Liver (tissue), 9 donors: Measurements from ENCODE around the gene SH3RF3. TPM values are rescaled to one million over a fixed set of nuclear protein-coding genes. Genes with fewer than 3 reads are reported as not detected.
A peak's percentile ranks its signal among the peaks of the same experiment; 100 is the strongest.

ENCODE experiments used
- DNase-seq: peaks from one replicate; pipeline ENCODE4 v3.0.0-alpha.2; 2017; ENCODE audit warnings: low spot score
- H3K27ac ChIP-seq, 2 donors: one replicate each; pipeline ENCODE4 v1.7.0; 2013; ENCODE audit warnings: inconsistent platforms in 2 of 2, low read length in 2 of 2, control low read depth in 1 of 2, low read depth in 1 of 2, mild to moderate bottlenecking in 1 of 2
- H3K27me3 ChIP-seq, 4 donors: one replicate each; pipeline versions ENCODE4 v1.6.1 to v1.7.0; 2013; ENCODE audit warnings: low read length in 3 of 4, inconsistent platforms in 1 of 4, mild to moderate bottlenecking in 1 of 4, moderate library complexity in 1 of 4; ENCODE audit not compliant: control insufficient read depth in 4 of 4, insufficient read depth in 4 of 4
- H3K36me3 ChIP-seq, 4 donors: one replicate each; pipeline versions ENCODE4 v1.6.1 to v1.7.0; 2013; ENCODE audit warnings: low read length in 3 of 4, mild to moderate bottlenecking in 3 of 4, low read depth in 1 of 4, moderate library complexity in 1 of 4; ENCODE audit not compliant: control insufficient read depth in 4 of 4, insufficient read depth in 3 of 4
- H3K4me1 ChIP-seq, 4 donors: one replicate each; pipeline versions ENCODE4 v1.6.1 to v1.7.0; 2013; ENCODE audit warnings: low read length in 3 of 4, mild to moderate bottlenecking in 3 of 4, moderate library complexity in 1 of 4; ENCODE audit not compliant: control insufficient read depth in 4 of 4, insufficient read depth in 4 of 4
- H3K4me3 ChIP-seq, 3 donors: one replicate each; pipeline versions ENCODE4 v1.6.1 to v1.7.0; 2013; ENCODE audit warnings: low read length in 3 of 3, control low read depth in 1 of 3, low read depth in 1 of 3, mild to moderate bottlenecking in 1 of 3
- H3K9ac ChIP-seq, 2 donors: one replicate each; pipeline ENCODE4 v1.7.0; 2013; ENCODE audit warnings: low read length in 2 of 2, mild to moderate bottlenecking in 2 of 2, moderate library complexity in 2 of 2, control low read depth in 1 of 2, low read depth in 1 of 2
- H3K9me3 ChIP-seq, 4 donors: one replicate each; pipeline versions ENCODE4 v1.6.1 to v1.7.0; 2013; ENCODE audit warnings: low read length in 3 of 4; ENCODE audit not compliant: control insufficient read depth in 4 of 4
- CTCF ChIP-seq: fragments of 150-350 bp; IDR thresholded peaks from 2 replicates; pipeline ENCODE4 v1.5.1; 2017; ENCODE audit warnings: improper control_type of control experiment, low read depth, low read length; ENCODE audit not compliant: missing input control
- EGR1 ChIP-seq, 2 donors: IDR thresholded peaks; 2 replicates each; pipeline ENCODE4 v1.6.1; 2016 to 2018; ENCODE audit warnings: antibody characterized with exemption in 2 of 2, low read depth in 2 of 2
- FOXA1 ChIP-seq: IDR thresholded peaks from 2 replicates; pipeline ENCODE4 v1.6.1; 2016; ENCODE audit warnings: antibody characterized with exemption
- FOXA2 ChIP-seq: IDR thresholded peaks from 2 replicates; pipeline ENCODE4 v1.6.1; 2016; ENCODE audit warnings: antibody characterized with exemption
- GABPA ChIP-seq, 2 donors: IDR thresholded peaks in 1 of 2; conservative IDR thresholded peaks in 1 of 2; 2 replicates each; pipeline ENCODE4 v1.6.1; 2016; ENCODE audit warnings: antibody characterized with exemption in 2 of 2, mild to moderate bottlenecking in 1 of 2, moderate library complexity in 1 of 2
- HNF4A ChIP-seq, 2 donors: conservative IDR thresholded peaks; 2 replicates each; pipeline ENCODE4 v1.6.1; 2016; ENCODE audit warnings: antibody characterized with exemption in 2 of 2, mild to moderate bottlenecking in 2 of 2
- HNF4G ChIP-seq: IDR thresholded peaks from 2 replicates; pipeline ENCODE4 v1.6.1; 2016; ENCODE audit warnings: antibody characterized with exemption
- JUND ChIP-seq, 2 donors: IDR thresholded peaks; 2 replicates each; pipeline ENCODE4 v1.6.1; 2016; ENCODE audit warnings: antibody characterized with exemption in 2 of 2
- MAX ChIP-seq: IDR thresholded peaks from 2 replicates; pipeline ENCODE4 v1.6.1; 2016; ENCODE audit warnings: antibody characterized with exemption
- NR2F2 ChIP-seq: IDR thresholded peaks from 2 replicates; pipeline ENCODE4 v1.6.1; 2016; ENCODE audit warnings: antibody characterized with exemption
- RAD21 ChIP-seq, 2 donors: IDR thresholded peaks; 2 replicates each; pipeline ENCODE4 v1.6.1; 2016; ENCODE audit warnings: antibody characterized with exemption in 2 of 2, mild to moderate bottlenecking in 2 of 2
- REST ChIP-seq: IDR thresholded peaks from 2 replicates; pipeline ENCODE4 v1.6.1; 2016; ENCODE audit warnings: antibody characterized with exemption, mild to moderate bottlenecking
- RXRA ChIP-seq, 2 donors: IDR thresholded peaks; 2 replicates each; pipeline ENCODE4 v1.6.1; 2017 to 2018; ENCODE audit warnings: antibody characterized with exemption in 2 of 2, mild to moderate bottlenecking in 1 of 2
- SP1 ChIP-seq: IDR thresholded peaks from 2 replicates; pipeline ENCODE4 v1.6.1; 2018; ENCODE audit warnings: antibody characterized with exemption, mild to moderate bottlenecking
- TAF1 ChIP-seq: conservative IDR thresholded peaks from 2 replicates; pipeline ENCODE4 v1.6.1; 2016; ENCODE audit warnings: antibody characterized with exemption, mild to moderate bottlenecking
- YY1 ChIP-seq: IDR thresholded peaks from 2 replicates; pipeline ENCODE4 v1.6.1; 2016; ENCODE audit warnings: antibody characterized with exemption, mild to moderate bottlenecking
- ZBTB33 ChIP-seq: IDR thresholded peaks from 2 replicates; pipeline ENCODE4 v1.6.1; 2016; ENCODE audit warnings: antibody characterized with exemption
- WGBS: extraction: QIAGEN DNeasy Blood & Tissue Kit; methylation state at CpG from one replicate; pipeline ENCODE4 v1.1.7; 2013; 5-methylcytosine and 5-hydroxymethylcytosine counted together
- polyA plus RNA-seq, 2 donors: library from polyadenylated mRNA; stranded (reverse) in 1 of 2; unstranded in 1 of 2; fragments of 200-250 nt in 1 of 2; fragments of >200 nt in 1 of 2; fragmentation: Nextera tagmentation in 1 of 2; extraction: Ambion mirVana in 1 of 2; gene quantifications; one replicate each; pipeline versions ENCODE4 v1.2.1 to v1.2.3, GENCODE V29; 2013 to 2015
- total RNA-seq, 2 donors: library from RNA; depleted of rRNA; stranded (reverse); fragments of >200 nt; gene quantifications; one replicate each; pipeline ENCODE4 v1.2.3, GENCODE V29; 2014
- TF ChIP-seq, protein P1 (sequence below): IDR thresholded peaks from 2 replicates; pipeline ENCODE4 v1.6.1; 2016; ENCODE audit warnings: antibody characterized with exemption
- donor health status: healthy.
- donor health status: healthy.
- donor health status: healthy.
- donor health status: healthy.
- donor health status: healthy.

The SH3RF3 gene
- total and polyA plus RNA-seq, 4 donors = 0.11 to 1.0 (median 0.54) TPM

DNA sequence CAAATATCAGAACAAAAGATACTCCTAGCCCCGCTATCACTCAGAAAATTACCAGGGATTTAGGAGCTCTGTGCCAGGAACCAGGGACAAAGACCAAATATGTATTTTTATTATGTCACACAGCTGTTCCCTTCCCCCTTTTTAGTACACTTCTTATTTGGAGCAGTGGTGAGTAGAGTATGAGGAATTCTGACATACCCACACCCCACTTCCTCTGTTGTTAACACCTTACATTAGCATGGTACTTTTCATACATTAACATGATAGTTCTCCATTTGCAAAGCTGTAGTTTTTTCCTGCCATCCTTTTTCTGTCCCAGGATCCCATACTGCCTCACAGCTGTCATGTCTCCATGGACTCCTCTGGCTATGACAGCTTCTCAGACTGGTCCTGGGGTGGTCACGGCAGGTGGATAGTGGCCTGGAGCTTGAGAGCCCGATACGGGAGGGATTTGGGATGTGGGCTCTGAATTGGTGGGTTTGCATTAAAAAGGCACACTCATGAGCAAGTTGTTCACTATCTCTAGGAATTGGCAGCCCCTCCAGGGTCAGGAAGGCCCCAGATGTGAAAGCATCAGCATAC, 100.2 kb downstream of the SH3RF3 start (continued):
- no peak for TF ChIP-seq CTCF
- TF ChIP-seq HNF4A (conservative IDR thresholded peaks at IDR 0.05) = no peak
- no peak for TF ChIP-seq EGR1 (IDR thresholded peaks at IDR 0.05; ENCODE audit: low read depth in 2 of 2)
- TF ChIP-seq MAX = no peak
- TF ChIP-seq TAF1 = no peak
- no peak for TF ChIP-seq HNF4G
- no peak for TF ChIP-seq JUND (IDR thresholded peaks at IDR 0.05)
- no peak for TF ChIP-seq FOXA2
- no peak for TF ChIP-seq GABPA (IDR thresholded peaks at IDR 0.05 in 1 of 2, conservative IDR thresholded peaks at IDR 0.05 in 1 of 2)
- TF ChIP-seq, protein P1, sequence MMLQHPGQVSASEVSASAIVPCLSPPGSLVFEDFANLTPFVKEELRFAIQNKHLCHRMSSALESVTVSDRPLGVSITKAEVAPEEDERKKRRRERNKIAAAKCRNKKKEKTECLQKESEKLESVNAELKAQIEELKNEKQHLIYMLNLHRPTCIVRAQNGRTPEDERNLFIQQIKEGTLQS = no peak

GRCh38 chr2:109230941-109231420, 102.0 kb downstream of the SH3RF3 start:
- TF ChIP-seq MAX (no peak), RAD21 (IDR thresholded peaks at IDR 0.05) (peak in 1 of 2 donors; percentile 10)
- peaks cover under 1 to 6% (median 3%) of the 10 kb centered on the region in 4 donors for H3K4me1 ChIP-seq
- no peak overlapping the region for H3K4me3 ChIP-seq
- no peaks in the 10 kb centered on the region for H3K36me3 ChIP-seq
- H3K27ac ChIP-seq = no peak overlapping the region
- H3K9me3 ChIP-seq = no peaks in the 10 kb centered on the region
- WGBS = 57% methylated on average over 7 of the region's 7 CpGs
- no peak overlapping the region for H3K9ac ChIP-seq
- H3K27me3 ChIP-seq = no peaks in the 10 kb centered on the region
- DNase-seq = no peak

DNA sequence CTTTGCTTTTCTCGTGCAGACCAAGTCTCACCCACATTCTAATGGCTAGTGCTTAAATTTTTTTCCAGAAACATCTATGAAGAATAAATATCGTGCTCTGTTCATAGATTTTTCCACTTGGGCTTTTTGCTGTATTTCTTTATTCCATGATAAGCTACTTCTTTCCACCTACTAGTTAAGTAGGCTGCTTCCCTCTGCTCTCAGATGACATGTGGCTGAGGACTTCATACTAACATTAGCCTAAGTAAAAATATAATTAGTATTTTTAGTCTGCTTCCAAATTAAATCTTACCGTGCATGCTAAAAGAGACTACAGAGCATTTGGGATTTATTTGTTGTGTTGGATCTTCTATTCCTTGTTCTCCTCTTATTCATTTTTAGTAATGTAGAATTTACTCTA, 102.4 kb downstream of the SH3RF3 start:
- no peak for DNase-seq
- H3K9me3 ChIP-seq = no peaks in the 10 kb centered on the region
- H3K4me3 ChIP-seq = no peak overlapping the region
- 78% methylated on average over 3 of the region's 3 CpGs for WGBS
- no peaks in the 10 kb centered on the region for H3K27me3 ChIP-seq
- no peaks in the 10 kb centered on the region for H3K36me3 ChIP-seq
- H3K4me1 ChIP-seq = peaks cover 0 to 4% (median under 1%) of the 10 kb centered on the region in 4 donors
- TF ChIP-seq HNF4A (conservative IDR thresholded peaks at IDR 0.05) (no peak), HNF4G (no peak), RXRA (IDR thresholded peaks at IDR 0.05) (no peak), ZBTB33 (no peak), EGR1 (IDR thresholded peaks at IDR 0.05; ENCODE audit: low read depth in 2 of 2) (no peak), YY1 (no peak), RAD21 (IDR thresholded peaks at IDR 0.05) (no peak), REST (no peak), MAX (no peak), JUND (IDR thresholded peaks at IDR 0.05) (no peak), NR2F2 (no peak), TAF1 (no peak), CTCF (no peak), FOXA1 (no peak), SP1 (no peak)
- TF ChIP-seq, protein P1 = no peak
- H3K27ac ChIP-seq = no peak overlapping the region
- H3K9ac ChIP-seq = no peak overlapping the region
